OCI-LY7 (cell line): ENCODE data around the gene MYMX. TPM values are rescaled to one million over a fixed set of nuclear protein-coding genes. Genes with fewer than 3 reads are reported as not detected.

Experiments used
- BruUV-seq: library from RNA; stranded (reverse); fragments of 400-500 nt; replicated peaks from 2 replicates; lab custom pipeline; 2021; lab: Mats Ljungman, UMichigan
- CTCF ChIA-PET: fragments of 300-600 bp; sonication (Branson Sonifier 250); formaldehyde crosslinking; loops from one replicate; lab custom pipeline; 2022; ENCODE audit warnings: antibody characterized with exemption; ENCODE audit not compliant: unreplicated experiment; lab: Charles Lee
- POLR2A ChIA-PET: fragments of 300-600 bp; sonication (Branson Sonifier 250); formaldehyde crosslinking; loops from one replicate; lab custom pipeline; 2022; ENCODE audit warnings: antibody characterized with exemption; lab: Charles Lee
- DNase-seq: peaks from one replicate; pipeline ENCODE4 v3.0.0-alpha.2; 2015; ENCODE audit warnings: low spot score
- H2AFZ ChIP-seq: fragments of 200-600 bp; sonication (generic), shearing (Covaris generic); 2 replicates; pipeline ENCODE4 v1.6.1; 2014; ENCODE audit warnings: mild to moderate bottlenecking, antibody characterized with exemption, low read length, moderate library complexity
- H3K27ac ChIP-seq: fragments of 200-600 bp; sonication (generic); 2 replicates; pipeline ENCODE4 v1.5.1; 2014; ENCODE audit warnings: mixed run types, low read depth, mild to moderate bottlenecking, moderate library complexity, low read length, inconsistent platforms; ENCODE audit not compliant: poor library complexity, severe bottlenecking
- H3K36me3 ChIP-seq: fragments of 200-600 bp; sonication (generic); 2 replicates; pipeline ENCODE4 v1.6.1; 2014; ENCODE audit warnings: mild to moderate bottlenecking, antibody characterized with exemption, low read length, moderate library complexity, mixed read lengths; ENCODE audit not compliant: insufficient read depth
- H3K4me1 ChIP-seq: fragments of 200-600 bp; sonication (generic); 2 replicates; pipeline ENCODE4 v1.5.1; 2014; ENCODE audit warnings: mild to moderate bottlenecking, low read length; ENCODE audit not compliant: insufficient read depth, poor library complexity, severe bottlenecking
- H3K4me2 ChIP-seq: fragments of 200-600 bp; sonication (generic); 2 replicates; pipeline ENCODE4 v1.6.1; 2014; ENCODE audit warnings: mild to moderate bottlenecking, low read length
- H3K4me3 ChIP-seq: fragments of 200-600 bp; sonication (generic); 2 replicates; pipeline ENCODE4 v1.5.1; 2014; ENCODE audit warnings: mild to moderate bottlenecking, low read depth, low read length; ENCODE audit not compliant: poor library complexity, severe bottlenecking
- H3K79me2 ChIP-seq: fragments of 200-600 bp; sonication (generic); 2 replicates; pipeline ENCODE4 v1.6.1; 2016; ENCODE audit warnings: low read depth, mild to moderate bottlenecking, low read length, moderate library complexity, mixed read lengths; ENCODE audit not compliant: insufficient read depth
- H3K9me2 ChIP-seq: fragments of 200-600 bp; sonication (generic); 2 replicates; pipeline ENCODE4 v1.6.1; 2016; ENCODE audit warnings: mild to moderate bottlenecking, low read length, mixed read lengths; ENCODE audit not compliant: insufficient read depth
- H3K9me3 ChIP-seq: fragments of 200-600 bp; sonication (generic); 2 replicates; pipeline ENCODE4 v1.6.1; 2014; ENCODE audit warnings: mild to moderate bottlenecking, mixed run types, low read length, mixed read lengths
- H4K20me1 ChIP-seq: fragments of 200-600 bp; sonication (generic); 2 replicates; pipeline ENCODE4 v1.6.1; 2014; ENCODE audit warnings: mild to moderate bottlenecking, antibody characterized with exemption, low read length, moderate library complexity, mixed read lengths; ENCODE audit not compliant: insufficient read depth
- EZH2phosphoT487 ChIP-seq: fragments of 200-600 bp; sonication (generic); IDR thresholded peaks from 2 replicates; pipeline ENCODE4 v1.6.1; 2018; ENCODE audit warnings: low read depth, borderline replicate concordance, mild to moderate bottlenecking, mixed run types, antibody characterized with exemption, low read length, moderate library complexity, mixed read lengths
- intact Hi-C: fragments of 100-400 bp; cut with micrococcal nuclease; formaldehyde crosslinking; loops from one replicate; pipeline ENCODE4 v1.10.0; 2022; ENCODE audit not compliant: unreplicated experiment
- total RNA-seq, 2 experiments: library from RNA; depleted of rRNA in 1 of 2; stranded (reverse); fragments of >200 nt in 1 of 2; shearing (Covaris generic) in 1 of 2; gene quantifications; 2 replicates each; pipeline ENCODE4 v1.2.3, GENCODE V29; 2014 to 2022
- TF ChIP-seq, protein P1 (sequence below): fragments of 200-600 bp; sonication (generic); conservative IDR thresholded peaks from 2 replicates; pipeline ENCODE4 v1.5.1; 2014; ENCODE audit warnings: mild to moderate bottlenecking, antibody characterized with exemption, low read length, moderate library complexity, mixed read lengths

Gene MYMX
- total RNA-seq, 2 experiments from 2014 or later: not detected

DNA sequence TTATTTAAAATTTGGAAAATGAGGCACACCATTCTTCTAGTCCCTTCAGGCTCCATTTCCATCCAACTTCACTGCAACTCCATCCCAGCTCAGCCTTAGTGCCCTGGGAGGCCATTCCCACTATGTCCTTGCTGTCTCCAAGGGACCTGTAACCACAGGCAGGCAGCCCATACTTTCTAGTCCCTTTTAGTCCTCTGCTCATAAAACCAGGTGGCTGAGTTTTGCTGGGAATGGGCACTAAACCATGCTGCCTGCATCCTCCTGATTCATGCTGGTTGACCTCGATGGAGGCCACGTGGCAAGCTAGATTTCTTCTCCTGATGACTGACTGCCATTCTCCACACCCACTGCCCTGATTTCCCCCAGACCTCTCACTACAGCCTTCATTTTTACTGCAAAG, 27.5 kb upstream of the MYMX start:
- ChIA-PET CTCF (no interaction called here), POLR2A (interaction anchor here (0.8 to 2.0 kb wide), 3 partner anchors 12 to 35 kb away, joined by 4 to 5 read pairs (median 4); no protein-coding TSS in a partner anchor)
- no peaks in the 10 kb centered on the region for H3K79me2 ChIP-seq
- no TSS peak for BruUV-seq
- H3K4me2 ChIP-seq: no peak overlapping the region
- H3K36me3 ChIP-seq: no peaks in the 10 kb centered on the region
- no peaks in the 10 kb centered on the region for H4K20me1 ChIP-seq
- peaks cover 16% of the 10 kb centered on the region for H3K4me1 ChIP-seq
- H3K4me3 ChIP-seq: no peak overlapping the region
- TF ChIP-seq, protein P1, sequence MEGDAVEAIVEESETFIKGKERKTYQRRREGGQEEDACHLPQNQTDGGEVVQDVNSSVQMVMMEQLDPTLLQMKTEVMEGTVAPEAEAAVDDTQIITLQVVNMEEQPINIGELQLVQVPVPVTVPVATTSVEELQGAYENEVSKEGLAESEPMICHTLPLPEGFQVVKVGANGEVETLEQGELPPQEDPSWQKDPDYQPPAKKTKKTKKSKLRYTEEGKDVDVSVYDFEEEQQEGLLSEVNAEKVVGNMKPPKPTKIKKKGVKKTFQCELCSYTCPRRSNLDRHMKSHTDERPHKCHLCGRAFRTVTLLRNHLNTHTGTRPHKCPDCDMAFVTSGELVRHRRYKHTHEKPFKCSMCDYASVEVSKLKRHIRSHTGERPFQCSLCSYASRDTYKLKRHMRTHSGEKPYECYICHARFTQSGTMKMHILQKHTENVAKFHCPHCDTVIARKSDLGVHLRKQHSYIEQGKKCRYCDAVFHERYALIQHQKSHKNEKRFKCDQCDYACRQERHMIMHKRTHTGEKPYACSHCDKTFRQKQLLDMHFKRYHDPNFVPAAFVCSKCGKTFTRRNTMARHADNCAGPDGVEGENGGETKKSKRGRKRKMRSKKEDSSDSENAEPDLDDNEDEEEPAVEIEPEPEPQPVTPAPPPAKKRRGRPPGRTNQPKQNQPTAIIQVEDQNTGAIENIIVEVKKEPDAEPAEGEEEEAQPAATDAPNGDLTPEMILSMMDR: no peak
- no peak for TF ChIP-seq EZH2phosphoT487
- H3K9me2 ChIP-seq: no peaks in the 10 kb centered on the region
- DNase-seq: no peak
- no peaks in the 10 kb centered on the region for H3K9me3 ChIP-seq
- no peak overlapping the region for H3K27ac ChIP-seq
- intact Hi-C loops: no loop called here
- no peak overlapping the region for H2AFZ ChIP-seq

DNA sequence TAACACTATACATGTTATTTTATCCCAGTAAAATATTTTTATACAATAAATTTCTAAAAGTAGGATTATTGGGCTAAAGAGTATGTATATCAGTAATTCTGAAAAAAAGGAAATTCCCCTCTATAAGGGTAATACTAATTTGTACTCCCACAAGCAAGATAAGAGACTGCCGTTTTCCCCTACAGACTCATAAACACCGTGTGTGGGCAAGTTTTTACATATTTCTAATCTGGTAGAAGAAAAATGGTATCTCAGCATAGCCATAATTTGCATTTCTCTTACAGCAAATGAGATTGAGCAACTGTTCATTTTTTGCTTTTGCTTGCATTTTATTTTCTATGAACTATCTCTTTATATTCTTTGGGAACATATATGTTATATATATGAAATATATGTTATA, 26.0 kb upstream of the MYMX start:
- Histone ChIP-seq H3K9me2 (no peaks in the 10 kb centered on the region), H3K36me3 (no peaks in the 10 kb centered on the region), H3K4me1 (peaks cover 11% of the 10 kb centered on the region), H2AFZ (no peak overlapping the region), H3K79me2 (no peaks in the 10 kb centered on the region), H4K20me1 (no peaks in the 10 kb centered on the region), H3K4me2 (no peak overlapping the region), H3K27ac (no peak overlapping the region), H3K4me3 (no peak overlapping the region), H3K9me3 (no peaks in the 10 kb centered on the region)
- BruUV-seq: no TSS peak
- TF ChIP-seq, protein P1: no peak
- no peak for TF ChIP-seq EZH2phosphoT487
- CTCF ChIA-PET: interaction anchor here (0.6 kb wide), 1 partner anchor 182 kb away, joined by 3 read pairs; no protein-coding TSS in a partner anchor
- intact Hi-C loops: no loop called here
- POLR2A ChIA-PET: interaction anchor here (0.7 kb wide), 1 partner anchor 114 kb away, joined by 4 read pairs; no protein-coding TSS in a partner anchor
- DNase-seq: no peak

DNA sequence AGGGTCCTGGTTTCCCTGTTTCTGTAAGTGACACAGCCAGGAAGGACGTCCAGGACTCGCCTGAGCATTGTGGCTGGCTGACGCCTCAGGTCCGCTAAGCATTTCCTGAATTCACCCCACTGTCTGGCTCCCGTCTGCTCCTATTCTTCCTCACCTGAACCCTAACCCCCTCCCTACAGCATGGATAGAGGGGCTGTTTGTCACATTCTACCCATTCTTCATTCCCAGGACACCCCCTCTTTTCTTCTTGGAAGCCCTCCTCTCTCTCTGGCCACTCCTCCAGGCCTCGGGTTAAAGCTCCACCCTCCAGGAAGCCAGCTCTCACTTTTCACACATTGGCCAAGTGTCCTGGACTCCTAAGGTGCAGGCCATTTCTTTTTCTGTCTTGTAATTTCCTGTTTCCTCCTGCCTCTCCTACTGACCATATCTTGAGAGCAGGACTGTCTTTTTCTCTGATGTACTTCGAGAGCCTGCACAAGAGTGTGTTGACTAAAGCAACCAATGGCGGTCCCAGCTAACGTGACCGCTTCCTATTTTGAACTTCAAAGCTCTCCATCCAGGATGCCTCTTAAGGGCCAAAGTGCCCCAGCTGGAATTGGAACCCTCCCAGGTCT, 24.2 kb upstream of the MYMX start:
- intact Hi-C loops: no loop called here
- H3K9me3 ChIP-seq: no peaks in the 10 kb centered on the region
- CTCF ChIA-PET: interaction anchor here (1.3 kb wide), 1 partner anchor 32 kb away, joined by 3 read pairs; no protein-coding TSS in a partner anchor
- TF ChIP-seq EZH2phosphoT487: no peak
- TF ChIP-seq, protein P1: no peak
- no peak for DNase-seq
- no peaks in the 10 kb centered on the region for H3K36me3 ChIP-seq
- no peaks in the 10 kb centered on the region for H3K79me2 ChIP-seq
- no peaks in the 10 kb centered on the region for H4K20me1 ChIP-seq
- peak overlapping the region; percentile 70 for H2AFZ ChIP-seq
- no peaks in the 10 kb centered on the region for H3K9me2 ChIP-seq
- peak overlapping the region; percentile 34; the same call in 1 of the 2 replicates for H3K4me2 ChIP-seq
- H3K27ac ChIP-seq: no peak overlapping the region
- POLR2A ChIA-PET: interaction anchor here (1.1 kb wide), 1 partner anchor 16 kb away, joined by 4 read pairs; no protein-coding TSS in a partner anchor
- no TSS peak for BruUV-seq
- H3K4me1 ChIP-seq: no peaks in the 10 kb centered on the region
- no peak overlapping the region for H3K4me3 ChIP-seq
